Skeletal muscle tissue (tissue), 4 donors: ENCODE measurements around the gene HSPA1B. TPM values are rescaled to one million over a fixed set of nuclear protein-coding genes. Genes with fewer than 3 reads are reported as not detected.
A peak's percentile ranks its signal among the peaks of the same experiment; 100 is the strongest.
"Not testable (repeated sequence)": the region's sequence is repeated elsewhere in the genome, so short reads cannot be mapped to it uniquely, and the experiment has no call there.

Experiments
- H3K27ac ChIP-seq: one replicate; pipeline ENCODE4 v1.7.0; 2013; ENCODE audit warnings: mild to moderate bottlenecking, low read depth, low read length, inconsistent platforms
- H3K27me3 ChIP-seq, 3 donors: one replicate each; pipeline ENCODE4 v1.7.0; 2013; ENCODE audit warnings: low read length in 3 of 3; ENCODE audit not compliant: control insufficient read depth in 3 of 3, insufficient read depth in 3 of 3
- H3K36me3 ChIP-seq, 3 donors: one replicate each; pipeline ENCODE4 v1.7.0; 2013; ENCODE audit warnings: low read length in 3 of 3; ENCODE audit not compliant: control insufficient read depth in 3 of 3, insufficient read depth in 3 of 3
- H3K4me1 ChIP-seq, 3 donors: one replicate each; pipeline ENCODE4 v1.7.0; 2013; ENCODE audit warnings: low read length in 3 of 3, mild to moderate bottlenecking in 3 of 3; ENCODE audit not compliant: control insufficient read depth in 3 of 3, insufficient read depth in 3 of 3
- H3K4me3 ChIP-seq, 3 donors: one replicate each; pipeline ENCODE4 v1.7.0; 2013; ENCODE audit warnings: low read length in 3 of 3
- H3K9ac ChIP-seq, 3 donors: one replicate each; pipeline ENCODE4 v1.7.0; 2013; ENCODE audit warnings: low read length in 3 of 3, mild to moderate bottlenecking in 3 of 3, moderate library complexity in 2 of 3, low read depth in 1 of 3
- H3K9me3 ChIP-seq, 3 donors: one replicate each; pipeline ENCODE4 v1.7.0; 2013; ENCODE audit warnings: low read length in 3 of 3; ENCODE audit not compliant: control insufficient read depth in 3 of 3
- total RNA-seq: library from RNA; depleted of rRNA; stranded (reverse); fragments of >200 nt; gene quantifications from one replicate; pipeline ENCODE4 v1.2.3, GENCODE V29; 2014
- donor health status: Osteomylitis.

Gene HSPA1B
- total RNA-seq, 1 donor from 2014 or later = 117 TPM

GRCh38 chr6:31815025-31815838 is 12.3 kb upstream of the HSPA1B start, which contains the start of the genes HSPA1A and HSPA1L:
HSPA1A (plus strand) TSS chr6:31815543; CDS start chr6:31815757, 214 bp downstream.
HSPA1L (minus strand) TSS chr6:31815283; CDS start chr6:31811972, 3,311 bp downstream.
- H3K9me3 ChIP-seq = no peaks in the 10 kb centered on the region
- H3K27ac ChIP-seq = peak within 1 kb of the TSS; percentile 98
- H3K4me1 ChIP-seq = peaks cover 21 to 29% (median 22%) of the 10 kb centered on the region in 3 donors
- H3K27me3 ChIP-seq = no peaks in the 10 kb centered on the region
- H3K4me3 ChIP-seq = peak within 1 kb of the TSS; percentile 85 to 91 (median 90)
- peaks cover 0 to 6% (median 0%) of the 10 kb centered on the region in 3 donors for H3K36me3 ChIP-seq
- H3K9ac ChIP-seq = peak within 1 kb of the TSS; percentile 90 to 94 (median 93)

- H3K9me3 ChIP-seq, H3K27me3 ChIP-seq, H3K36me3 ChIP-seq: not testable (repeated sequence)
- H3K4me1 ChIP-seq = peaks cover 32 to 38% (median 34%) of the 10 kb centered on the region in 3 donors
- H3K9ac ChIP-seq = peak overlapping the region; percentile 88 to 92 (median 88)
- H3K4me3 ChIP-seq = peak overlapping the region; percentile 85 to 88 (median 86)
- H3K27ac ChIP-seq = peak overlapping the region; percentile 100
These were observed 10.2 kb upstream of the HSPA1B start for GRCh38 chr6:31817133-31817928.

GRCh38 chr6:31817929-31818511 is 9.5 kb upstream of the HSPA1B start:
- not testable (repeated sequence) for H3K27me3 ChIP-seq, H3K36me3 ChIP-seq, H3K9me3 ChIP-seq
- Histone ChIP-seq H3K27ac (peak overlapping the region; percentile 100), H3K9ac (peak overlapping the region; percentile 88 to 92 (median 88)), H3K4me1 (peaks cover 35 to 44% (median 40%) of the 10 kb centered on the region in 3 donors), H3K4me3 (peak overlapping the region; percentile 85 to 88 (median 86))

- H3K9ac ChIP-seq = peak overlapping the region in 1 of 3 donors; percentile 64
- H3K27ac ChIP-seq = peak overlapping the region; percentile 100
- H3K4me1 ChIP-seq = peaks cover 34 to 46% (median 36%) of the 10 kb centered on the region in 3 donors
- H3K9me3 ChIP-seq = no peaks in the 10 kb centered on the region
- no peaks in the 10 kb centered on the region for H3K36me3 ChIP-seq
- no peaks in the 10 kb centered on the region for H3K27me3 ChIP-seq
- peak overlapping the region; percentile 7 to 54 (median 48) for H3K4me3 ChIP-seq
These were observed 7.7 kb upstream of the HSPA1B start for GRCh38 chr6:31819871-31820299.

GRCh38 chr6:31820399-31820798 is 7.1 kb upstream of the HSPA1B start:
- not testable (repeated sequence) for H3K36me3 ChIP-seq, H3K27me3 ChIP-seq, H3K9me3 ChIP-seq
- Histone ChIP-seq H3K27ac (peak overlapping the region; percentile 100), H3K9ac (peak overlapping the region in 2 of 3 donors; percentile 85 to 90), H3K4me1 (peaks cover 34 to 46% (median 36%) of the 10 kb centered on the region in 3 donors), H3K4me3 (peak overlapping the region in 1 of 3 donors; percentile 78)

- Histone ChIP-seq H3K4me1 (peaks cover 36 to 49% (median 42%) of the 10 kb centered on the region in 3 donors), H3K9me3 (no peaks in the 10 kb centered on the region), H3K4me3 (peak overlapping the region; percentile 78 to 83 (median 79)), H3K9ac (peak overlapping the region; percentile 85 to 90 (median 86)), H3K36me3 (no peaks in the 10 kb centered on the region), H3K27me3 (no peaks in the 10 kb centered on the region), H3K27ac (peak overlapping the region; percentile 100)
These were observed 6.1 kb upstream of the HSPA1B start for GRCh38 chr6:31821301-31822035.

GRCh38 chr6:31822036-31822821 is 5.3 kb upstream of the HSPA1B start:
- H3K9me3 ChIP-seq = no peaks in the 10 kb centered on the region
- no peaks in the 10 kb centered on the region for H3K27me3 ChIP-seq
- H3K4me1 ChIP-seq = peaks cover 39 to 52% (median 45%) of the 10 kb centered on the region in 3 donors
- peak overlapping the region; percentile 78 to 86 (median 79) for H3K4me3 ChIP-seq
- peak overlapping the region; percentile 100 for H3K27ac ChIP-seq
- H3K36me3 ChIP-seq = no peaks in the 10 kb centered on the region
- peak overlapping the region; percentile 93 to 96 (median 96) for H3K9ac ChIP-seq

GRCh38 chr6:31823592-31824196 is 3.8 kb upstream of the HSPA1B start:
- Histone ChIP-seq H3K9ac (peak overlapping the region; percentile 1 to 96 (median 20)), H3K4me1 (peaks cover 39 to 43% (median 41%) of the 10 kb centered on the region in 3 donors), H3K27ac (peak overlapping the region; percentile 100), H3K4me3 (peak overlapping the region in 1 of 3 donors; percentile 86)
- H3K36me3 ChIP-seq, H3K9me3 ChIP-seq, H3K27me3 ChIP-seq: not testable (repeated sequence)
